ENCODE results near the gene NMNAT3.

The NMNAT3 gene

DNA sequence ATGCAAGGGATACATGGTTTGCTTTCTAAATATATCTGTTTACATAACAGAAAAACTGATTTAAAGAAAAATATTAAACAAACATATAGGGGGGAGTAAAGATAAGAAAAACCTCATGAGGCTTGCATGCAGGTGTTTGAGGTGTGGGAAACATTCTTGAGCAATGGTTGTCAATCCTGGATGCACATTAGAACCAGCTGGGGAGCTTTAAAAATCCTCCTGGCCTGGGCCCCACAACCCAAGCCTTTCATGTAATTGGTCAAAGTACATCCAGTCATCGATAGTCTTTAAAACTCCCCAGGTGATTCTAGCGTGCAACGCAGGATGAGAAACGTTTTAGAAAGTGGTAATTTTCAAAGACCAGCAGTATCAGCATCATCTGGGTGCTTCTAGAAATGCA lies 18.3 kb downstream of the NMNAT3 start:
- Histone ChIP-seq H3K4me1 (ENCODE audit: control insufficient read depth in 1 of 2, insufficient read depth in 2 of 2, low read length in 2 of 2) (peaks cover 8 to 19% of the 10 kb centered on the region in 2 donors), H3K9me3 (ENCODE audit: control insufficient read depth in 1 of 2, low read length in 2 of 2) (no peaks in the 10 kb centered on the region), H3K27ac (ENCODE audit: low read depth, low read length) (no peak overlapping the region), H3K36me3 (ENCODE audit: control insufficient read depth in 1 of 2, insufficient read depth in 2 of 2, low read length in 2 of 2) (no peaks in the 10 kb centered on the region), H3K9ac (ENCODE audit: low read depth in 1 of 2, low read length in 2 of 2) (no peak overlapping the region), H3K27me3 (ENCODE audit: control insufficient read depth in 1 of 2, insufficient read depth in 2 of 2, low read length in 2 of 2) (no peaks in the 10 kb centered on the region), H3K4me3 (ENCODE audit: low read depth in 1 of 2, low read length in 2 of 2) (no peak overlapping the region)

DNA sequence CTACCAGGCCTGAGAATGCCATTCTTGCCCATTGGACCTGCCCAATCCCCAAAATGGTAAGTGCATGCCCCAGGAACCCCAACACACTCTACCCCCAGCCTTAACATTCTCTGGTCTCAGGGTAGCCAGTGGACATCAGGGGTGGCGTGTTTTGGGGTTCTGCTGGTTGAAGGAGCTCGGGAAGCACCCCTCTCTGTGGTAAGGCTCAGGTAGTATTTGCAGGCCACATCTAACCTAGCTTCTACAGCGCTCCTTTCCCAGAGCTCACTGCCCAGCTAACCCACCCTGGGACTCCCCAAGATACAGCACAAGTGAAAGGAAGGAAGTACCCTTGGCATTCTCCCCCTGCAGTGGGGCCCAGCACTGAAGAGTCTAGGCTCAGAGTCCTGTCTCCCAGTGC lies 19.8 kb downstream of the NMNAT3 start:
- Histone ChIP-seq H3K27ac (ENCODE audit: low read depth, low read length) (no peak overlapping the region), H3K4me1 (ENCODE audit: control insufficient read depth in 1 of 2, insufficient read depth in 2 of 2, low read length in 2 of 2) (peaks cover 23 to 29% of the 10 kb centered on the region in 2 donors), H3K36me3 (ENCODE audit: control insufficient read depth in 1 of 2, insufficient read depth in 2 of 2, low read length in 2 of 2) (no peaks in the 10 kb centered on the region), H3K9me3 (ENCODE audit: control insufficient read depth in 1 of 2, low read length in 2 of 2) (no peaks in the 10 kb centered on the region), H3K9ac (ENCODE audit: low read depth in 1 of 2, low read length in 2 of 2) (no peak overlapping the region), H3K27me3 (ENCODE audit: control insufficient read depth in 1 of 2, insufficient read depth in 2 of 2, low read length in 2 of 2) (no peaks in the 10 kb centered on the region), H3K4me3 (ENCODE audit: low read depth in 1 of 2, low read length in 2 of 2) (no peak overlapping the region)

DNA sequence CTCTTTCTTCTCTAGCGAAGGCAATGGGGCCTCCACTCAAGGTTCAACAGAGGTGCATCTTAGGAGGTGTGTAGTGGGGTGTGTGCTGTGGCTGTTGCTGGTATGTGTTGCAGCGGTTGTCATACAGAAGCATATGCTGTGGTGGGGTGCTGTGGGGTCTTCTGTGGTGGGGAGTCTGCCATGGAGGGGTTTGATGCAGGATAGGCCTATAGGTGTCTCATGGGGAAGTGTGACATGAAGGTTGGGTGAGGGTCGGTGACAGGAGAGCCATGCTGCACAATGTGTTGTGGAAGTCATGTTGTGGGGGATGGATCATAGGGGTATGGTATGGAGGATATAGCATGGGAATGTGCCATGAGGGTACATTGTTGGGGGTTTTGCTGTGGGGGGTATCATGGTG lies 20.3 kb downstream of the NMNAT3 start:
- Histone ChIP-seq H3K9ac (ENCODE audit: low read depth in 1 of 2, low read length in 2 of 2) (no peak overlapping the region), H3K27me3 (ENCODE audit: control insufficient read depth in 1 of 2, insufficient read depth in 2 of 2, low read length in 2 of 2) (no peaks in the 10 kb centered on the region), H3K36me3 (ENCODE audit: control insufficient read depth in 1 of 2, insufficient read depth in 2 of 2, low read length in 2 of 2) (no peaks in the 10 kb centered on the region), H3K4me3 (ENCODE audit: low read depth in 1 of 2, low read length in 2 of 2) (no peak overlapping the region), H3K27ac (ENCODE audit: low read depth, low read length) (no peak overlapping the region), H3K4me1 (ENCODE audit: control insufficient read depth in 1 of 2, insufficient read depth in 2 of 2, low read length in 2 of 2) (peaks cover 28 to 32% of the 10 kb centered on the region in 2 donors), H3K9me3 (ENCODE audit: control insufficient read depth in 1 of 2, low read length in 2 of 2) (no peaks in the 10 kb centered on the region)

GRCh38 chr3:139655909-139656595 lies 21.7 kb downstream of the NMNAT3 start:
- H3K27me3 ChIP-seq (ENCODE audit: control insufficient read depth in 1 of 2, insufficient read depth in 2 of 2, low read length in 2 of 2): no peaks in the 10 kb centered on the region
- H3K4me3 ChIP-seq (ENCODE audit: low read depth in 1 of 2, low read length in 2 of 2): no peak overlapping the region
- no peaks in the 10 kb centered on the region for H3K9me3 ChIP-seq (ENCODE audit: control insufficient read depth in 1 of 2, low read length in 2 of 2)
- no peak overlapping the region for H3K9ac ChIP-seq (ENCODE audit: low read depth in 1 of 2, low read length in 2 of 2)
- H3K36me3 ChIP-seq (ENCODE audit: control insufficient read depth in 1 of 2, insufficient read depth in 2 of 2, low read length in 2 of 2): no peaks in the 10 kb centered on the region
- H3K27ac ChIP-seq (ENCODE audit: low read depth, low read length): no peak overlapping the region
- H3K4me1 ChIP-seq (ENCODE audit: control insufficient read depth in 1 of 2, insufficient read depth in 2 of 2, low read length in 2 of 2): peaks cover 29 to 40% of the 10 kb centered on the region in 2 donors

- Histone ChIP-seq H3K4me1 (ENCODE audit: control insufficient read depth in 1 of 2, insufficient read depth in 2 of 2, low read length in 2 of 2) (peaks cover 29 to 37% of the 10 kb centered on the region in 2 donors), H3K9me3 (ENCODE audit: control insufficient read depth in 1 of 2, low read length in 2 of 2) (no peaks in the 10 kb centered on the region), H3K4me3 (ENCODE audit: low read depth in 1 of 2, low read length in 2 of 2) (no peak overlapping the region), H3K36me3 (ENCODE audit: control insufficient read depth in 1 of 2, insufficient read depth in 2 of 2, low read length in 2 of 2) (no peaks in the 10 kb centered on the region), H3K27me3 (ENCODE audit: control insufficient read depth in 1 of 2, insufficient read depth in 2 of 2, low read length in 2 of 2) (no peaks in the 10 kb centered on the region), H3K9ac (ENCODE audit: low read depth in 1 of 2, low read length in 2 of 2) (no peak overlapping the region), H3K27ac (ENCODE audit: low read depth, low read length) (peak overlapping the region; percentile 13)
These were observed 23.0 kb downstream of the NMNAT3 start for GRCh38 chr3:139654637-139655365.

DNA sequence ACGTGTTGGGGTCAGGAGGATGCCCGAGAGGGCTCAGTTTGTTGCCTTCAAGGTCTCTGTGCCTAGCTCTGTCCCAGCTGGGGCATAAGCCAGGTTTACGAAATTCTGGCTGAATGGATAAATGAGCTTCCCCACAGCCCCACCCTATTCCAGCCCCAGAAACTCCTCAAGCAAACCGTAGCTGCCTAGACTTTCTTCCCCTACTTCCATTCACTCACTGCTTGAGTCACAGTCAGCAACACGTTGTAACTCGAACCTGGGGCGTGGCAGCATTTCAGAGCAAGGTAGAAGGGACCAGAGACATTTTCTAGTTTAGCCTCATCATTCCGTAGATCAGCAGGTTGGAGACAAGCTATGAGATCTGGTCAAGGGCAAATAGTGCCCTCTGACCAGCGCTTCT lies 24.2 kb downstream of the NMNAT3 start:
- Histone ChIP-seq H3K9me3 (ENCODE audit: control insufficient read depth in 1 of 2, low read length in 2 of 2) (no peaks in the 10 kb centered on the region), H3K27ac (ENCODE audit: low read depth, low read length) (no peak overlapping the region), H3K27me3 (ENCODE audit: control insufficient read depth in 1 of 2, insufficient read depth in 2 of 2, low read length in 2 of 2) (no peaks in the 10 kb centered on the region), H3K9ac (ENCODE audit: low read depth in 1 of 2, low read length in 2 of 2) (no peak overlapping the region), H3K36me3 (ENCODE audit: control insufficient read depth in 1 of 2, insufficient read depth in 2 of 2, low read length in 2 of 2) (no peaks in the 10 kb centered on the region), H3K4me3 (ENCODE audit: low read depth in 1 of 2, low read length in 2 of 2) (no peak overlapping the region), H3K4me1 (ENCODE audit: control insufficient read depth in 1 of 2, insufficient read depth in 2 of 2, low read length in 2 of 2) (peaks cover 29 to 34% of the 10 kb centered on the region in 2 donors)

GRCh38 chr3:139652561-139652960 lies 25.2 kb downstream of the NMNAT3 start:
- H3K9ac ChIP-seq (ENCODE audit: low read depth in 1 of 2, low read length in 2 of 2): no peak overlapping the region
- no peaks in the 10 kb centered on the region for H3K9me3 ChIP-seq (ENCODE audit: control insufficient read depth in 1 of 2, low read length in 2 of 2)
- H3K27ac ChIP-seq (ENCODE audit: low read depth, low read length): no peak overlapping the region

DNA sequence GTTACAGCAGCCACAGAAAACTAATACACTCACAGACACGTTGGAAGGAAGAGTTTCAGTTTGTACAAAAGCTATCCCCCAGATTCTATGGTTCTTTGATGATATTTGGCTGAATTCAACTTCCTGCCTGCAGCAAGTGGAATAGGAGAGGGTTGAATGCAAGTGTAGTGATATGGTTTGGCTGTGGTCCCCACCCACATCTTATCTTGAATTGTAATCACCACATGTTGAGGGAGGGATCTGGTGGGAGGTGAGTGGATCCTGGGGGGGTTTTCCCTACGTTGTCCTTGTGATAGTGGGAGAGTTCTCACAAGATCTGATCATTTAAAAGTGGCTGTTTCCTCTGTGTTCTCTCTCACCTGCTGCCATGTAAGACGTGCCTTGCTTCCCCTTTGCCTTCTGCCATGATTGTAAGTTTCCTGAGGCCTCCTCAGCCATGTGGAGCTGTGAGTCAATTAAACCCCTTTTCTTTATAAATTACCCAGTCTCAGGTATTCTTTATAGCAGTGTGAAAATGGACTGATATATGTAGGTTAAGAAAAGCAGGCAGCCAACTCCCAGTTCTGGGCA lies 29.8 kb downstream of the NMNAT3 start:
- H3K9ac ChIP-seq (ENCODE audit: low read depth in 1 of 2, low read length in 2 of 2): no peak overlapping the region
- no peaks in the 10 kb centered on the region for H3K36me3 ChIP-seq (ENCODE audit: control insufficient read depth in 1 of 2, insufficient read depth in 2 of 2, low read length in 2 of 2)
- no peak overlapping the region for H3K27ac ChIP-seq (ENCODE audit: low read depth, low read length)
- peaks cover 7 to 11% of the 10 kb centered on the region in 2 donors for H3K4me1 ChIP-seq (ENCODE audit: control insufficient read depth in 1 of 2, insufficient read depth in 2 of 2, low read length in 2 of 2)
- H3K27me3 ChIP-seq (ENCODE audit: control insufficient read depth in 1 of 2, insufficient read depth in 2 of 2, low read length in 2 of 2): no peaks in the 10 kb centered on the region
- no peak overlapping the region for H3K4me3 ChIP-seq (ENCODE audit: low read depth in 1 of 2, low read length in 2 of 2)
- H3K9me3 ChIP-seq (ENCODE audit: control insufficient read depth in 1 of 2, low read length in 2 of 2): no peaks in the 10 kb centered on the region

More at GRCh38 chr3:139652561-139652960, 25.2 kb downstream of the NMNAT3 start:
- Histone ChIP-seq H3K4me3 (ENCODE audit: low read depth in 1 of 2, low read length in 2 of 2) (no peak overlapping the region), H3K4me1 (ENCODE audit: control insufficient read depth in 1 of 2, insufficient read depth in 2 of 2, low read length in 2 of 2) (peaks cover 29 to 34% of the 10 kb centered on the region in 2 donors), H3K36me3 (ENCODE audit: control insufficient read depth in 1 of 2, insufficient read depth in 2 of 2, low read length in 2 of 2) (no peaks in the 10 kb centered on the region), H3K27me3 (ENCODE audit: control insufficient read depth in 1 of 2, insufficient read depth in 2 of 2, low read length in 2 of 2) (no peaks in the 10 kb centered on the region)

- no peak overlapping the region for H3K9ac ChIP-seq (ENCODE audit: low read depth in 1 of 2, low read length in 2 of 2)
- no peaks in the 10 kb centered on the region for H3K36me3 ChIP-seq (ENCODE audit: control insufficient read depth in 1 of 2, insufficient read depth in 2 of 2, low read length in 2 of 2)
- no peak overlapping the region for H3K4me3 ChIP-seq (ENCODE audit: low read depth in 1 of 2, low read length in 2 of 2)
- no peaks in the 10 kb centered on the region for H3K27me3 ChIP-seq (ENCODE audit: control insufficient read depth in 1 of 2, insufficient read depth in 2 of 2, low read length in 2 of 2)
- no peaks in the 10 kb centered on the region for H3K4me1 ChIP-seq (ENCODE audit: control insufficient read depth in 1 of 2, insufficient read depth in 2 of 2, low read length in 2 of 2)
- H3K9me3 ChIP-seq (ENCODE audit: control insufficient read depth in 1 of 2, low read length in 2 of 2): no peaks in the 10 kb centered on the region
- no peak overlapping the region for H3K27ac ChIP-seq (ENCODE audit: low read depth, low read length)
These were observed 31.3 kb downstream of the NMNAT3 start for GRCh38 chr3:139646512-139646911.

- Histone ChIP-seq H3K9me3 (ENCODE audit: control insufficient read depth in 1 of 2, low read length in 2 of 2) (no peaks in the 10 kb centered on the region), H3K4me3 (ENCODE audit: low read depth in 1 of 2, low read length in 2 of 2) (no peak overlapping the region), H3K27me3 (ENCODE audit: control insufficient read depth in 1 of 2, insufficient read depth in 2 of 2, low read length in 2 of 2) (no peaks in the 10 kb centered on the region), H3K4me1 (ENCODE audit: control insufficient read depth in 1 of 2, insufficient read depth in 2 of 2, low read length in 2 of 2) (no peaks in the 10 kb centered on the region), H3K36me3 (ENCODE audit: control insufficient read depth in 1 of 2, insufficient read depth in 2 of 2, low read length in 2 of 2) (no peaks in the 10 kb centered on the region), H3K9ac (ENCODE audit: low read depth in 1 of 2, low read length in 2 of 2) (no peak overlapping the region), H3K27ac (ENCODE audit: low read depth, low read length) (no peak overlapping the region)
These were observed 34.8 kb downstream of the NMNAT3 start for GRCh38 chr3:139642996-139643395.

Data from duodenal mucosa (tissue), 2 donors.